ENCODE data around the gene CLEC4C. TPM values are rescaled to one million over a fixed set of nuclear protein-coding genes. Genes with fewer than 3 reads are reported as not detected.

CLEC4C gene
- total RNA-seq, 2 experiments from 2014 or later: 0.39 TPM; not detected in 1

GRCh38 chr12:7681535-7681934, 65.6 kb downstream of the CLEC4C start:
- no peaks in the 10 kb centered on the region for H3K36me3 Mint-ChIP-seq (ENCODE audit: low read depth)
- no peaks in the 10 kb centered on the region for H3K9me3 Mint-ChIP-seq
- Histone ChIP-seq H3K4me3 (ENCODE audit: low read length) (no peak overlapping the region), H3K9me3 (ENCODE audit: control insufficient read depth in 1 of 2, insufficient read depth in 1 of 2, low read length in 2 of 2) (no peaks in the 10 kb centered on the region), H3K36me3 (ENCODE audit: insufficient read depth, low read length) (no peaks in the 10 kb centered on the region), H3K27me3 (ENCODE audit: control insufficient read depth in 1 of 2, insufficient read depth in 2 of 2, low read length in 2 of 2) (no peaks in the 10 kb centered on the region), H3K4me1 (ENCODE audit: insufficient read depth, low read length) (no peaks in the 10 kb centered on the region), H3K27ac (ENCODE audit: low read depth in 1 of 2, low read length in 2 of 2) (no peak overlapping the region)
- TF ChIP-seq CTCF (IDR thresholded peaks at IDR 0.05): no peak
- no peak overlapping the region for H3K4me3 Mint-ChIP-seq
- peaks cover 11% of the 10 kb centered on the region for H3K27me3 Mint-ChIP-seq
- intact Hi-C loops (cut with DNase I, micrococcal nuclease): no loop called here
- no peak for ATAC-seq (ENCODE audit: poor library complexity)
- H3K4me1 Mint-ChIP-seq (ENCODE audit: low read depth): peaks cover 7% of the 10 kb centered on the region
- POLR2A ChIA-PET: no interaction called here
- CTCF ChIA-PET: no interaction called here
- no peak overlapping the region for H3K27ac Mint-ChIP-seq
- no peak for DNase-seq

Other genes starting within 250 kb of the CLEC4C start
- gene CD163, start 243.6 kb downstream of the CLEC4C start, total RNA-seq: 1 to 10 TPM; 1.1 TPM
- not detected for gene APOBEC1, start 81.5 kb downstream of the CLEC4C start, total RNA-seq
- not detected for gene GDF3, start 51.6 kb downstream of the CLEC4C start, total RNA-seq
- not detected for gene DPPA3, start 35.9 kb downstream of the CLEC4C start, total RNA-seq
- gene NANOGNB, start 17.8 kb upstream of the CLEC4C start, total RNA-seq: not detected
- not detected for gene NANOG, start 42.0 kb upstream of the CLEC4C start, total RNA-seq
- under 1 TPM; 0.45 to 0.52 TPM for gene SLC2A14, start 125.5 kb upstream of the CLEC4C start, total RNA-seq
- 100 to 1,000 TPM; 929 to 939 TPM for gene SLC2A3, start 188.8 kb upstream of the CLEC4C start, total RNA-seq

Data from CD4-positive, alpha-beta T cell (primary cell).